ENCODE results near the gene COPS8.

COPS8 gene

GRCh38 chr2:237101118-237101979 is 15.7 kb downstream of the COPS8 start:
- no peak for DNase-seq

- no peak for DNase-seq
These were observed 16.7 kb downstream of the COPS8 start for GRCh38 chr2:237102428-237102827.

GRCh38 chr2:237109421-237109934 is 23.8 kb downstream of the COPS8 start:
- no peak for DNase-seq

GRCh38 chr2:237113026-237113795 is 27.5 kb downstream of the COPS8 start:
- no peak for DNase-seq

- no peak for DNase-seq
These were observed 30.2 kb downstream of the COPS8 start for GRCh38 chr2:237115870-237116269.

GRCh38 chr2:237116431-237116830 is 30.7 kb downstream of the COPS8 start:
- DNase-seq = no peak

- peak in 3 of 4 experiments; percentile 8 to 42 (median 30) for DNase-seq
These were observed 32.3 kb downstream of the COPS8 start for GRCh38 chr2:237118025-237118424.

- DNase-seq = no peak
These were observed 33.0 kb downstream of the COPS8 start for GRCh38 chr2:237118561-237119155.

GRCh38 chr2:237120916-237121315 is 35.2 kb downstream of the COPS8 start:
- no peak for DNase-seq

- peak in 3 of 4 experiments; percentile 20 to 37 (median 34) for DNase-seq
These were observed 35.6 kb downstream of the COPS8 start for GRCh38 chr2:237121321-237121720.

GRCh38 chr2:237122214-237122666 is 36.6 kb downstream of the COPS8 start:
- peak; percentile 58 to 80 (median 74) for DNase-seq

GRCh38 chr2:237124820-237125219 is 39.1 kb downstream of the COPS8 start:
- no peak for DNase-seq

GRCh38 chr2:237125967-237126366 is 40.3 kb downstream of the COPS8 start:
- DNase-seq = no peak

- DNase-seq = no peak
These were observed 41.0 kb downstream of the COPS8 start for GRCh38 chr2:237126519-237127174.

- DNase-seq = peak; percentile 75 to 88 (median 86)
These were observed 42.5 kb downstream of the COPS8 start for GRCh38 chr2:237128026-237128703.

- no peak for DNase-seq
These were observed 43.3 kb downstream of the COPS8 start for GRCh38 chr2:237128845-237129592.

- no peak for DNase-seq
These were observed 44.1 kb downstream of the COPS8 start for GRCh38 chr2:237129625-237130263.

GRCh38 chr2:237130562-237131421 is 45.1 kb downstream of the COPS8 start:
- DNase-seq = no peak

GRCh38 chr2:237131749-237132533 is 46.3 kb downstream of the COPS8 start:
- no peak for DNase-seq
